AG09319 (cell line): Measurements from ENCODE around the gene RFLNA.
"Not testable (repeated sequence)": the region's sequence is repeated elsewhere in the genome, so short reads cannot be mapped to it uniquely, and the experiment has no call there.

Experiments
- DNase-seq: peaks from one replicate; pipeline ENCODE4 v3.0.0-alpha.2; 2010; ENCODE audit warnings: low read depth; ENCODE audit errors: extremely low read depth
- CTCF ChIP-seq: IDR thresholded peaks from 2 replicates; pipeline ENCODE4 v1.5.1; 2011; ENCODE audit warnings: low read depth, mild to moderate bottlenecking, inconsistent platforms, low read length, moderate library complexity

RFLNA gene

GRCh38 chr12:124322271-124322998, 27.5 kb downstream of the RFLNA start:
- DNase-seq: no peak
- TF ChIP-seq CTCF: no peak

- not testable (repeated sequence) for DNase-seq
These were observed 28.1 kb downstream of the RFLNA start for GRCh38 chr12:124322999-124323328.

GRCh38 chr12:124323771-124324530, 29.1 kb downstream of the RFLNA start:
- TF ChIP-seq CTCF: no peak
- no peak for DNase-seq

- DNase-seq: no peak
- TF ChIP-seq CTCF: no peak
These were observed 30.2 kb downstream of the RFLNA start for GRCh38 chr12:124324803-124325705.

- TF ChIP-seq CTCF: no peak
- DNase-seq: no peak
These were observed 31.2 kb downstream of the RFLNA start for GRCh38 chr12:124326104-124326503.

GRCh38 chr12:124326871-124327270, 32.0 kb downstream of the RFLNA start:
- no peak for TF ChIP-seq CTCF
- no peak for DNase-seq

GRCh38 chr12:124327362-124328043, 32.6 kb downstream of the RFLNA start:
- no peak for DNase-seq

More at GRCh38 chr12:124327362-124328043, 32.6 kb downstream of the RFLNA start:
- no peak for TF ChIP-seq CTCF
